PC-3 (cell line): ENCODE data around the gene FLYWCH1.

Source experiments
- EZH2 ChIP-seq: fragments of 300-600 bp; sonication (generic); IDR thresholded peaks from one replicate; pipeline ENCODE4 v1.6.1; 2017; ENCODE audit warnings: antibody characterized with exemption, mild to moderate bottlenecking, low read length; ENCODE audit not compliant: unreplicated experiment
- EZH2phosphoT487 ChIP-seq: fragments of 300-600 bp; sonication (generic); IDR thresholded peaks from 2 replicates; pipeline ENCODE4 v1.6.1; 2018; ENCODE audit warnings: mild to moderate bottlenecking, antibody characterized with exemption, low read length, borderline replicate concordance
- TF ChIP-seq, protein P1 (sequence below): fragments of 300-600 bp; sonication (generic); conservative IDR thresholded peaks from 2 replicates; pipeline ENCODE4 v1.5.1; 2017; ENCODE audit warnings: antibody characterized with exemption, low read depth, mild to moderate bottlenecking, low read length

- TF ChIP-seq, protein P1, sequence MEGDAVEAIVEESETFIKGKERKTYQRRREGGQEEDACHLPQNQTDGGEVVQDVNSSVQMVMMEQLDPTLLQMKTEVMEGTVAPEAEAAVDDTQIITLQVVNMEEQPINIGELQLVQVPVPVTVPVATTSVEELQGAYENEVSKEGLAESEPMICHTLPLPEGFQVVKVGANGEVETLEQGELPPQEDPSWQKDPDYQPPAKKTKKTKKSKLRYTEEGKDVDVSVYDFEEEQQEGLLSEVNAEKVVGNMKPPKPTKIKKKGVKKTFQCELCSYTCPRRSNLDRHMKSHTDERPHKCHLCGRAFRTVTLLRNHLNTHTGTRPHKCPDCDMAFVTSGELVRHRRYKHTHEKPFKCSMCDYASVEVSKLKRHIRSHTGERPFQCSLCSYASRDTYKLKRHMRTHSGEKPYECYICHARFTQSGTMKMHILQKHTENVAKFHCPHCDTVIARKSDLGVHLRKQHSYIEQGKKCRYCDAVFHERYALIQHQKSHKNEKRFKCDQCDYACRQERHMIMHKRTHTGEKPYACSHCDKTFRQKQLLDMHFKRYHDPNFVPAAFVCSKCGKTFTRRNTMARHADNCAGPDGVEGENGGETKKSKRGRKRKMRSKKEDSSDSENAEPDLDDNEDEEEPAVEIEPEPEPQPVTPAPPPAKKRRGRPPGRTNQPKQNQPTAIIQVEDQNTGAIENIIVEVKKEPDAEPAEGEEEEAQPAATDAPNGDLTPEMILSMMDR = no peak
- TF ChIP-seq EZH2 (no peak), EZH2phosphoT487 (no peak)
These were observed 55.1 kb downstream of the FLYWCH1 start for GRCh38 chr16:2966808-2967191.
